Mucosa of rectum (tissue), 2 donors: ENCODE data around the gene KATNIP.

Source experiments
- H3K27ac ChIP-seq, 2 donors: one replicate each; pipeline ENCODE4 v1.7.0; 2013; ENCODE audit warnings: inconsistent platforms in 2 of 2, low read depth in 2 of 2, low read length in 2 of 2
- H3K27me3 ChIP-seq, 2 donors: one replicate each; pipeline ENCODE4 v1.7.0; 2013; ENCODE audit warnings: low read length in 2 of 2; ENCODE audit not compliant: control insufficient read depth in 2 of 2, insufficient read depth in 2 of 2
- H3K36me3 ChIP-seq, 2 donors: one replicate each; pipeline ENCODE4 v1.7.0; 2013; ENCODE audit warnings: low read length in 2 of 2; ENCODE audit not compliant: control insufficient read depth in 2 of 2, insufficient read depth in 2 of 2
- H3K4me1 ChIP-seq, 2 donors: one replicate each; pipeline ENCODE4 v1.7.0; 2013; ENCODE audit warnings: low read length in 2 of 2, mild to moderate bottlenecking in 1 of 2; ENCODE audit not compliant: control insufficient read depth in 2 of 2, insufficient read depth in 2 of 2
- H3K4me3 ChIP-seq, 2 donors: one replicate each; pipeline ENCODE4 v1.7.0; 2013; ENCODE audit warnings: low read length in 2 of 2
- H3K9ac ChIP-seq, 2 donors: one replicate each; pipeline ENCODE4 v1.7.0; 2013; ENCODE audit warnings: low read length in 2 of 2, low read depth in 1 of 2, mild to moderate bottlenecking in 1 of 2
- H3K9me3 ChIP-seq, 2 donors: one replicate each; pipeline ENCODE4 v1.7.0; 2013; ENCODE audit warnings: low read length in 2 of 2; ENCODE audit not compliant: control insufficient read depth in 2 of 2
- donor health status: healthy.
- donor health status: Normal muscosa, but diverticular disease.

The KATNIP gene

GRCh38 chr16:27534256-27534655 lies 15.7 kb upstream of the KATNIP start:
- H3K9me3 ChIP-seq, result no peaks in the 10 kb centered on the region
- no peak overlapping the region for H3K9ac ChIP-seq
- no peaks in the 10 kb centered on the region for H3K4me1 ChIP-seq
- H3K4me3 ChIP-seq, result no peak overlapping the region
- H3K27ac ChIP-seq, result no peak overlapping the region
- H3K36me3 ChIP-seq, result peaks cover 73 to 80% of the 10 kb centered on the region in 2 donors
- H3K27me3 ChIP-seq, result no peaks in the 10 kb centered on the region

DNA sequence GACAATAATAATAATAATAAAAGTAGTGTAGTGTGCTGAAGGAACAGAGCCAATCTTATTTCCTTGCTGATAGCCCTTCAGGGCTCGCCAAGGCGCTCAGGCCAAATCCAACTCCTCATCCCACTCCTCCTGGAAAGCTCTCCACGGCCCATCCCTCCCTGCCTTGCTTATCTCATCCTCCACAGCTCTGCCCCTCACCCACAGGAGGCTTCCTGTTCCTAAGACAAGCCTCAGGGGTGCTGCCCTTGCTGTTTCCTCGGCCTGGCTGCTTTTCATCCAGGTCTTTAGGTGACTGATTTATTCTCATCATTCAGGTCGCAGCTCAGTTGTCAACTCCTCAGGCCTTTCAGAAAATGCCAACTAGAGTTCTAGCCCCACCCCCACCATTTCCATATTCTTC lies 11.4 kb upstream of the KATNIP start:
- Histone ChIP-seq H3K4me3 (no peak overlapping the region), H3K27ac (no peak overlapping the region), H3K9me3 (no peaks in the 10 kb centered on the region), H3K9ac (no peak overlapping the region), H3K36me3 (peaks cover 71 to 81% of the 10 kb centered on the region in 2 donors), H3K27me3 (no peaks in the 10 kb centered on the region), H3K4me1 (no peaks in the 10 kb centered on the region)

- Histone ChIP-seq H3K27ac (no peak overlapping the region), H3K9ac (no peak overlapping the region), H3K36me3 (peaks cover 73 to 81% of the 10 kb centered on the region in 2 donors), H3K9me3 (no peaks in the 10 kb centered on the region), H3K27me3 (no peaks in the 10 kb centered on the region), H3K4me1 (no peaks in the 10 kb centered on the region), H3K4me3 (no peak overlapping the region)
Observed at GRCh38 chr16:27539120-27539519, 10.8 kb upstream of the KATNIP start.

- Histone ChIP-seq H3K4me3 (no peak overlapping the region), H3K4me1 (no peaks in the 10 kb centered on the region), H3K9me3 (no peaks in the 10 kb centered on the region), H3K9ac (no peak overlapping the region), H3K27ac (no peak overlapping the region), H3K36me3 (peaks cover 72 to 80% of the 10 kb centered on the region in 2 donors), H3K27me3 (no peaks in the 10 kb centered on the region)
Observed at GRCh38 chr16:27539636-27540035, 10.3 kb upstream of the KATNIP start.

DNA sequence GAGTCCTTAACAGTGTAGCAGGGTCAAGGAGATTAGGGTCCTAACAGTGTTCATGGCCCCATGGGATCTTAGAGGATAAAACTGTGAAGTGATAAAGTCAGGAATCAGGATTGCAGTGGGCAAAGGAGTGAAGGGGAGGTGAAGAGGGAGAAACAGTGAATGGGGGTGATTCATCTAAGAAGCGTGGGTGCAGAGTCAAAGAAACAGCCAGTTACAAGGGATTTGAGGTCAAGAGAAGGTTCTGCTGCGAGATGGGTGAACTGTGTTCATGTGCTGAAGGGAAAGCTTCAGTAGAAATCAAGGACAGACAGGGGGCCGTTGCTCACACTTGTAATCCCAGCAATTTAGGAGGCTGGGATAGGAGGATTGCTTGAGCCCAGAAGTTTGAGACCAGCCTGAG lies 6.1 kb upstream of the KATNIP start:
- Histone ChIP-seq H3K36me3 (peaks cover 46 to 62% of the 10 kb centered on the region in 2 donors), H3K9me3 (no peaks in the 10 kb centered on the region), H3K27ac (no peak overlapping the region), H3K9ac (no peak overlapping the region), H3K4me3 (no peak overlapping the region), H3K27me3 (no peaks in the 10 kb centered on the region), H3K4me1 (peaks cover 6 to 15% of the 10 kb centered on the region in 2 donors)

GRCh38 chr16:27544671-27545070 lies 5.3 kb upstream of the KATNIP start:
- H3K36me3 ChIP-seq, result peaks cover 40 to 53% of the 10 kb centered on the region in 2 donors
- no peak overlapping the region for H3K9ac ChIP-seq
- H3K27ac ChIP-seq, result no peak overlapping the region
- H3K4me1 ChIP-seq, result peaks cover 10 to 20% of the 10 kb centered on the region in 2 donors
- no peaks in the 10 kb centered on the region for H3K9me3 ChIP-seq
- no peak overlapping the region for H3K4me3 ChIP-seq
- H3K27me3 ChIP-seq, result no peaks in the 10 kb centered on the region

GRCh38 chr16:27547134-27547533 lies 2.8 kb upstream of the KATNIP start:
- Histone ChIP-seq H3K9ac (no peak overlapping the region), H3K4me3 (no peak overlapping the region), H3K27me3 (no peaks in the 10 kb centered on the region), H3K27ac (no peak overlapping the region), H3K9me3 (no peaks in the 10 kb centered on the region), H3K36me3 (peaks cover 17 to 30% of the 10 kb centered on the region in 2 donors), H3K4me1 (peaks cover 18 to 30% of the 10 kb centered on the region in 2 donors)

- Histone ChIP-seq H3K9ac (no peak overlapping the region), H3K4me1 (peaks cover 18 to 30% of the 10 kb centered on the region in 2 donors), H3K27ac (no peak overlapping the region), H3K27me3 (no peaks in the 10 kb centered on the region), H3K9me3 (no peaks in the 10 kb centered on the region), H3K36me3 (peaks cover 12 to 23% of the 10 kb centered on the region in 2 donors), H3K4me3 (no peak overlapping the region)
Observed at GRCh38 chr16:27547851-27548250, 2.1 kb upstream of the KATNIP start.

GRCh38 chr16:27549464-27549745 lies 539 bp upstream of the KATNIP start:
- Histone ChIP-seq H3K36me3 (peaks cover 3 to 9% of the 10 kb centered on the region in 2 donors), H3K27me3 (no peaks in the 10 kb centered on the region), H3K9ac (peak overlapping the region; percentile 78 to 88), H3K4me1 (peaks cover 18 to 30% of the 10 kb centered on the region in 2 donors), H3K27ac (peak overlapping the region; percentile 53 to 69), H3K4me3 (peak overlapping the region; percentile 99 to 100), H3K9me3 (no peaks in the 10 kb centered on the region)

- Histone ChIP-seq H3K27ac (peak overlapping the region in 1 of 2 donors; percentile 79), H3K36me3 (peaks cover 0 to 4% of the 10 kb centered on the region in 2 donors), H3K4me1 (peaks cover 18 to 30% of the 10 kb centered on the region in 2 donors), H3K4me3 (peak overlapping the region; percentile 99 to 100), H3K9me3 (no peaks in the 10 kb centered on the region), H3K27me3 (no peaks in the 10 kb centered on the region), H3K9ac (peak overlapping the region; percentile 88 to 92)
Observed at GRCh38 chr16:27550582-27550920, 607 bp downstream of the KATNIP start.

DNA sequence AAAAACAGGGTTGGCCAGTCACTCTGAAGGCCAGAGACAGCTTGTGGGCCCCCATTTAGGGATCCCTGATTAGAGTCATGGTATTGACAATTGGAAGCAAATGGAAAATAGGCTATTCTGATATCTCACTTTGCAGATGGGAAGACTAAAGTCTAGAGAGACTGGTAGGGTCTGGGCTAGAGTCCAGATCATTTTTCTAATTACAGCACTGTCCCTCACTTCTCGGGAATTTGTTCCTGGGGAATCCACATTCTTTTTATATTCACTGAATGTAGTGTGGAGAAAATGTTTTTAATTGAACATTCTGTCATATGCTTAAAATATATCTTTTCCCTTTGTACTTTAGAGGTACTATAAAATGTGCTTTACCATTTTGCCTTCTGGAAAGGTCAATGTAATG lies 1.1 kb downstream of the KATNIP start:
- peaks cover 0 to under 1% of the 10 kb centered on the region in 2 donors for H3K36me3 ChIP-seq
- H3K9me3 ChIP-seq, result no peaks in the 10 kb centered on the region
- no peak overlapping the region for H3K27ac ChIP-seq
- H3K4me1 ChIP-seq, result peaks cover 18 to 30% of the 10 kb centered on the region in 2 donors
- peak overlapping the region in 1 of 2 donors; percentile 100 for H3K4me3 ChIP-seq
- no peaks in the 10 kb centered on the region for H3K27me3 ChIP-seq
- no peak overlapping the region for H3K9ac ChIP-seq
